H1 (cell line): ENCODE results near the gene RNF224. TPM values are rescaled to one million over a fixed set of nuclear protein-coding genes. Genes with fewer than 3 reads are reported as not detected.
A peak's percentile ranks its signal among the peaks of the same experiment; 100 is the strongest.

Experiments used
- CTCF ChIA-PET: fragments of 300-600 bp; sonication (Branson Sonifier 250); formaldehyde crosslinking; loops from one replicate; lab custom pipeline; 2021; ENCODE audit not compliant: partially characterized antibody; lab: Charles Lee
- POLR2A ChIA-PET: fragments of 300-600 bp; sonication (Branson Sonifier 250); formaldehyde crosslinking; loops from one replicate; lab custom pipeline; 2021; ENCODE audit warnings: inconsistent platforms; ENCODE audit not compliant: partially characterized antibody; lab: Charles Lee
- DNase-seq, 2 experiments: peaks; one replicate each; pipeline versions ENCODE4 v3.0.0 to v3.0.0-alpha.2; 2010 to 2022; ENCODE audit warnings: low spot score in 2 of 2, low read depth in 1 of 2, mixed read lengths in 1 of 2
- FAIRE-seq: peaks from 2 replicates; lab custom pipeline; 2011; peaks lifted over from hg19 to GRCh38; lab: Jason Lieb, UNC
- H2AFZ ChIP-seq: 2 replicates; pipeline ENCODE4 v1.8.1; 2012; ENCODE audit warnings: low read length, inconsistent platforms
- H2AK5ac ChIP-seq: 2 replicates; pipeline ENCODE4 v1.6.1; 2013; ENCODE audit warnings: low read depth, low read length
- H2BK120ac ChIP-seq: replicated peaks from 2 replicates; pipeline ENCODE3; 2013; ENCODE audit warnings: low read depth, low read length, inconsistent platforms
- H2BK12ac ChIP-seq: 2 replicates; pipeline ENCODE4 v1.6.1; 2013; ENCODE audit warnings: low read depth, low read length
- H2BK15ac ChIP-seq: 2 replicates; pipeline ENCODE4 v1.6.1; 2013; ENCODE audit warnings: low read length
- H2BK20ac ChIP-seq: 2 replicates; pipeline ENCODE4 v1.6.1; 2013; ENCODE audit warnings: low read length
- H2BK5ac ChIP-seq: 2 replicates; pipeline ENCODE4 v1.6.1; 2013; ENCODE audit warnings: low read depth, low read length
- H3K14ac ChIP-seq: 2 replicates; pipeline ENCODE4 v1.6.1; 2013; ENCODE audit warnings: inconsistent platforms; ENCODE audit not compliant: insufficient read length
- H3K18ac ChIP-seq: 2 replicates; pipeline ENCODE4 v1.6.1; 2013; ENCODE audit warnings: low read length; ENCODE audit errors: extremely low read depth
- H3K23ac ChIP-seq: 2 replicates; pipeline ENCODE4 v1.6.1; 2013; ENCODE audit warnings: inconsistent platforms; ENCODE audit not compliant: insufficient read length
- H3K23me2 ChIP-seq: 2 replicates; pipeline ENCODE4 v1.6.1; 2013; ENCODE audit warnings: low read depth, low read length
- H3K27ac ChIP-seq: 2 replicates; pipeline ENCODE4 v1.6.1; 2011; ENCODE audit warnings: low read depth, low read length, inconsistent platforms
- H3K27me3 ChIP-seq, 4 experiments: replicated peaks in 1 of 4; 1 replicate in 1 of 4; 2 replicates in 3 of 4; pipeline versions ENCODE4 v1.6.1 to v1.8.1; 2011 to 2013; ENCODE audit warnings: low read length in 3 of 4, mild to moderate bottlenecking in 3 of 4, inconsistent platforms in 2 of 4, mixed read lengths in 2 of 4, moderate library complexity in 1 of 4; ENCODE audit not compliant: control insufficient read depth in 3 of 4, insufficient read depth in 3 of 4; ENCODE audit errors: extremely low read depth in 1 of 4
- H3K36me3 ChIP-seq, 4 experiments: 2 replicates each; pipeline versions ENCODE4 v1.6.1 to v1.8.1; 2011 to 2013; ENCODE audit warnings: mild to moderate bottlenecking in 4 of 4, low read length in 3 of 4, moderate library complexity in 2 of 4, control low read depth in 1 of 4, inconsistent platforms in 1 of 4; ENCODE audit not compliant: insufficient read depth in 4 of 4, control insufficient read depth in 2 of 4
- H3K4ac ChIP-seq: replicated peaks from 2 replicates; pipeline ENCODE3; 2013; ENCODE audit warnings: low read length, low read depth, mixed read lengths, inconsistent platforms; ENCODE audit not compliant: insufficient read length
- H3K4me1 ChIP-seq, 4 experiments: replicated peaks in 1 of 4; 1 replicate in 1 of 4; 2 replicates in 3 of 4; pipeline versions ENCODE4 v1.6.1 to v1.8.1; 2011 to 2013; ENCODE audit warnings: low read length in 3 of 4, inconsistent platforms in 2 of 4, mixed read lengths in 1 of 4; ENCODE audit not compliant: insufficient read depth in 4 of 4, control insufficient read depth in 3 of 4
- H3K4me2 ChIP-seq, 2 experiments: 2 replicates each; pipeline versions ENCODE4 v1.6.1 to v1.8.1; 2011 to 2013; ENCODE audit warnings: low read depth in 2 of 2, low read length in 2 of 2, control low read depth in 1 of 2, inconsistent platforms in 1 of 2, mild to moderate bottlenecking in 1 of 2; ENCODE audit not compliant: insufficient read depth in 1 of 2
- H3K4me3 ChIP-seq, 4 experiments: fragments of 200-600, 300-600 bp in 1 of 4; sonication (generic), shearing (Covaris generic), sonication (Bioruptor Twin) in 1 of 4; 2 replicates each; pipeline versions ENCODE4 v1.5.1 to v1.8.1; 2011 to 2016; ENCODE audit warnings: low read length in 4 of 4, low read depth in 3 of 4, control low read depth in 2 of 4, inconsistent platforms in 2 of 4, mild to moderate bottlenecking in 2 of 4, mixed read lengths in 1 of 4, moderate library complexity in 1 of 4; ENCODE audit not compliant: insufficient read depth in 2 of 4; ENCODE audit errors: extremely low read depth in 1 of 4
- H3K56ac ChIP-seq: replicated peaks from 2 replicates; pipeline ENCODE3; 2013; ENCODE audit warnings: low read depth, mild to moderate bottlenecking, mixed read lengths, low read length, inconsistent platforms; ENCODE audit not compliant: insufficient read length
- H3K79me1 ChIP-seq: 2 replicates; pipeline ENCODE4 v1.6.1; 2013; ENCODE audit warnings: low read depth, low read length, control low read depth
- H3K79me2 ChIP-seq, 2 experiments: 2 replicates each; pipeline versions ENCODE4 v1.6.1 to v1.8.1; 2012 to 2013; ENCODE audit warnings: low read length in 2 of 2, mild to moderate bottlenecking in 2 of 2, inconsistent platforms in 1 of 2; ENCODE audit not compliant: insufficient read depth in 2 of 2, control insufficient read depth in 1 of 2
- H3K9ac ChIP-seq, 4 experiments: replicated peaks in 1 of 4; 1 replicate in 1 of 4; 2 replicates in 3 of 4; pipeline versions ENCODE4 v1.6.1 to v1.8.1; 2011 to 2013; ENCODE audit warnings: low read depth in 3 of 4, low read length in 3 of 4, control low read depth in 2 of 4, mild to moderate bottlenecking in 2 of 4, moderate library complexity in 2 of 4, inconsistent platforms in 1 of 4; ENCODE audit errors: extremely low read depth in 1 of 4
- H3K9me3 ChIP-seq, 2 experiments: 2 replicates each; pipeline versions ENCODE4 v1.6.1 to v1.8.1; 2012 to 2013; ENCODE audit warnings: mild to moderate bottlenecking in 2 of 2, moderate library complexity in 2 of 2, control low read depth in 1 of 2, inconsistent platforms in 1 of 2, low read depth in 1 of 2, low read length in 1 of 2, mixed read lengths in 1 of 2; ENCODE audit not compliant: insufficient read depth in 2 of 2
- H4K20me1 ChIP-seq, 2 experiments: replicated peaks in 1 of 2; 2 replicates each; pipeline versions ENCODE3 to v1.8.1; 2011 to 2013; ENCODE audit warnings: inconsistent platforms in 2 of 2, low read length in 2 of 2, mild to moderate bottlenecking in 1 of 2; ENCODE audit not compliant: insufficient read depth in 2 of 2, control insufficient read depth in 1 of 2
- H4K5ac ChIP-seq: 2 replicates; pipeline ENCODE4 v1.6.1; 2013; ENCODE audit warnings: low read length, low read depth, mixed read lengths, inconsistent platforms; ENCODE audit not compliant: insufficient read length
- H4K8ac ChIP-seq: 2 replicates; pipeline ENCODE4 v1.8.0; 2013; ENCODE audit warnings: mild to moderate bottlenecking, moderate library complexity, low read length, inconsistent platforms; ENCODE audit not compliant: insufficient read depth; ENCODE audit errors: extremely low read depth
- H4K91ac ChIP-seq: replicated peaks from 2 replicates; pipeline ENCODE3; 2013; ENCODE audit warnings: low read length, mixed read lengths, inconsistent platforms; ENCODE audit not compliant: insufficient read length
- SIN3A ChIP-seq, 2 experiments: IDR thresholded peaks in 1 of 2; conservative IDR thresholded peaks in 1 of 2; 2 replicates each; pipeline ENCODE4 v1.6.1; 2011 to 2012; ENCODE audit warnings: low read length in 2 of 2, improper control_type of control experiment in 1 of 2, low read depth in 1 of 2, mild to moderate bottlenecking in 1 of 2
- WGBS, 2 experiments: shearing (Covaris generic) in 1 of 2; methylation state at CpG; one replicate each; pipeline versions ENCODE4 v1.1.6 to v1.1.7; 2013 to 2015; ENCODE audit warnings: low lambda C conversion rate in 2 of 2, mixed read lengths in 2 of 2, inconsistent platforms in 1 of 2, low coverage in 1 of 2, missing lambda C conversion rate in 1 of 2; ENCODE audit not compliant: insufficient replicate concordance in 2 of 2, insufficient coverage in 1 of 2, insufficient read length in 1 of 2; ENCODE audit errors: extremely low coverage in 1 of 2, missing lambda C conversion rate in 1 of 2; 5-methylcytosine and 5-hydroxymethylcytosine counted together
- polyA plus RNA-seq, 7 experiments: library from polyadenylated mRNA; depleted of rRNA in 3 of 7; stranded (reverse) in 5 of 7; unstranded in 2 of 7; fragments of >200 nt in 5 of 7; fragments of 200-250 nt in 2 of 7; gene quantifications; 1 replicate in 5 of 7; 2 replicates in 1 of 7; 4 replicates in 1 of 7; pipeline versions ENCODE4 v1.2.1 to v1.2.3, GENCODE V29; 2011 to 2013; ENCODE audit warnings: missing spikeins in 2 of 7, mixed read lengths in 2 of 7
- total RNA-seq: library from RNA; stranded (reverse); fragmentation: NEBNext Ultra II Directional; extraction: Animal tissue kit (Norgen Biotek cat#: 25700); gene quantifications from 2 replicates; pipeline ENCODE4 v1.2.1, GENCODE V29; 2021

The RNF224 gene
- total and polyA plus RNA-seq, 2 of the 8 experiments (the other 6 are each of a cell fraction or from before 2014, with no cell fraction given) = 0.24 TPM; not detected in 1

- Histone ChIP-seq H2BK120ac (no peak overlapping the region), H2AK5ac (no peak overlapping the region), H3K23me2 (peaks cover 8% of the 10 kb centered on the region; the same call in 1 of the 2 replicates), H2BK12ac (no peak overlapping the region), H3K4ac (no peak overlapping the region), H2BK5ac (no peak overlapping the region), H3K56ac (no peak overlapping the region), H3K18ac (no peak overlapping the region), H2BK15ac (no peak overlapping the region), H3K9me3 (no peaks in the 10 kb centered on the region), H4K91ac (no peak overlapping the region), H3K79me2 (peaks cover 0 to 34% of the 10 kb centered on the region in 2 experiments; a peak in 2 of 4 replicates), H3K27ac (no peak overlapping the region), H4K8ac (0 out of 2 replicates have a peak overlapping the region, but pooled peaks have one; percentile 71), H3K4me1 (peaks cover 0 to 30% (median 10%) of the 10 kb centered on the region in 4 experiments; a peak in 6 of 7 replicates), H3K4me3 (no peak overlapping the region), H3K23ac (no peak overlapping the region), H3K79me1 (peaks cover 11% of the 10 kb centered on the region), H3K36me3 (peaks cover 0 to 4% (median 1%) of the 10 kb centered on the region in 4 experiments; a peak in 2 of 8 replicates), H4K5ac (no peak overlapping the region), H3K14ac (no peak overlapping the region), H4K20me1 (peaks cover 15 to 33% of the 10 kb centered on the region in 2 experiments), H3K4me2 (no peak overlapping the region; a peak in 1 of 4 replicates), H3K27me3 (no peaks in the 10 kb centered on the region; a peak in 1 of 7 replicates), H3K9ac (no peak overlapping the region), H2AFZ (no peak overlapping the region), H2BK20ac (no peak overlapping the region)
- ChIA-PET CTCF (interaction anchor here (0.7 to 14.0 kb wide), 13 partner anchors 8 to 150 kb away, joined by 3 to 204 read pairs (median 5); partner anchors contain the start of genes CYSRT1, LRRC26, NDOR1 and NELFB), POLR2A (interaction anchor here (0.6 to 11.0 kb wide), 10 partner anchors 9 to 50 kb away, joined by 3 to 107 read pairs (median 16); partner anchors contain the start of genes CYSRT1, NDOR1, RNF224 and TMEM203)
- no peak for TF ChIP-seq SIN3A (conservative IDR thresholded peaks at IDR 0.05 in 1 of 2, IDR thresholded peaks at IDR 0.05 in 1 of 2; ENCODE audit: low read depth in 1 of 2, low read length in 2 of 2)
- WGBS, 2 experiments = 84% methylated on average over 5 of the region's 9 CpGs; no CpG with 5 or more reads in 1 of the 2 experiments
- FAIRE-seq (no peak), DNase-seq (no peak)
Measured at GRCh38 chr9:137190315-137190856, 36.9 kb upstream of the RNF224 start.
